ENCODE results near the gene GLYR1. TPM values are rescaled to one million over a fixed set of nuclear protein-coding genes. Genes with fewer than 3 reads are reported as not detected.

The GLYR1 gene
- total and polyA plus RNA-seq, 9 of the 15 experiments (the other 6 are each of a cell fraction or from before 2014, with no cell fraction given): 6.7 to 99.2 (median 60.2) TPM

DNA sequence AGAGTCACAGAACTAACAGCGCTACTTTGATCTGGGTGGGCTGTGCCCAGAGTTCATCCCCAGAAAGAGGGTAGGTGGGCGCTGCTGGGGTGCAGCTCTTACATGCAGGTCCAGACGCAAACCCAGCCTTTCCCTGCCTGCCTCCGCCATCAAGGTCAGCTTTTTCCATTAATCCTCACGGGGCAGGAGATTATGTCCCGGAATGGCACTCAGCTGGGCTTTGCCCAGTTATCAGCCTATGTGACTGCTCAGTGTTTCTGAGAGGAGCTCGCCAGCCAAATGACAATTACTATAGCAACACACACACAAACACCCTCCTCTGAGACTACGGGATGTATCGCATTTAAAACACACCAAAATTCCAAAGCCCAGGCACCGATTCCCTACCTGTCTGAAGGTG lies 20.1 kb downstream of the GLYR1 start (continued):
- TF ChIP-seq, protein P1, sequence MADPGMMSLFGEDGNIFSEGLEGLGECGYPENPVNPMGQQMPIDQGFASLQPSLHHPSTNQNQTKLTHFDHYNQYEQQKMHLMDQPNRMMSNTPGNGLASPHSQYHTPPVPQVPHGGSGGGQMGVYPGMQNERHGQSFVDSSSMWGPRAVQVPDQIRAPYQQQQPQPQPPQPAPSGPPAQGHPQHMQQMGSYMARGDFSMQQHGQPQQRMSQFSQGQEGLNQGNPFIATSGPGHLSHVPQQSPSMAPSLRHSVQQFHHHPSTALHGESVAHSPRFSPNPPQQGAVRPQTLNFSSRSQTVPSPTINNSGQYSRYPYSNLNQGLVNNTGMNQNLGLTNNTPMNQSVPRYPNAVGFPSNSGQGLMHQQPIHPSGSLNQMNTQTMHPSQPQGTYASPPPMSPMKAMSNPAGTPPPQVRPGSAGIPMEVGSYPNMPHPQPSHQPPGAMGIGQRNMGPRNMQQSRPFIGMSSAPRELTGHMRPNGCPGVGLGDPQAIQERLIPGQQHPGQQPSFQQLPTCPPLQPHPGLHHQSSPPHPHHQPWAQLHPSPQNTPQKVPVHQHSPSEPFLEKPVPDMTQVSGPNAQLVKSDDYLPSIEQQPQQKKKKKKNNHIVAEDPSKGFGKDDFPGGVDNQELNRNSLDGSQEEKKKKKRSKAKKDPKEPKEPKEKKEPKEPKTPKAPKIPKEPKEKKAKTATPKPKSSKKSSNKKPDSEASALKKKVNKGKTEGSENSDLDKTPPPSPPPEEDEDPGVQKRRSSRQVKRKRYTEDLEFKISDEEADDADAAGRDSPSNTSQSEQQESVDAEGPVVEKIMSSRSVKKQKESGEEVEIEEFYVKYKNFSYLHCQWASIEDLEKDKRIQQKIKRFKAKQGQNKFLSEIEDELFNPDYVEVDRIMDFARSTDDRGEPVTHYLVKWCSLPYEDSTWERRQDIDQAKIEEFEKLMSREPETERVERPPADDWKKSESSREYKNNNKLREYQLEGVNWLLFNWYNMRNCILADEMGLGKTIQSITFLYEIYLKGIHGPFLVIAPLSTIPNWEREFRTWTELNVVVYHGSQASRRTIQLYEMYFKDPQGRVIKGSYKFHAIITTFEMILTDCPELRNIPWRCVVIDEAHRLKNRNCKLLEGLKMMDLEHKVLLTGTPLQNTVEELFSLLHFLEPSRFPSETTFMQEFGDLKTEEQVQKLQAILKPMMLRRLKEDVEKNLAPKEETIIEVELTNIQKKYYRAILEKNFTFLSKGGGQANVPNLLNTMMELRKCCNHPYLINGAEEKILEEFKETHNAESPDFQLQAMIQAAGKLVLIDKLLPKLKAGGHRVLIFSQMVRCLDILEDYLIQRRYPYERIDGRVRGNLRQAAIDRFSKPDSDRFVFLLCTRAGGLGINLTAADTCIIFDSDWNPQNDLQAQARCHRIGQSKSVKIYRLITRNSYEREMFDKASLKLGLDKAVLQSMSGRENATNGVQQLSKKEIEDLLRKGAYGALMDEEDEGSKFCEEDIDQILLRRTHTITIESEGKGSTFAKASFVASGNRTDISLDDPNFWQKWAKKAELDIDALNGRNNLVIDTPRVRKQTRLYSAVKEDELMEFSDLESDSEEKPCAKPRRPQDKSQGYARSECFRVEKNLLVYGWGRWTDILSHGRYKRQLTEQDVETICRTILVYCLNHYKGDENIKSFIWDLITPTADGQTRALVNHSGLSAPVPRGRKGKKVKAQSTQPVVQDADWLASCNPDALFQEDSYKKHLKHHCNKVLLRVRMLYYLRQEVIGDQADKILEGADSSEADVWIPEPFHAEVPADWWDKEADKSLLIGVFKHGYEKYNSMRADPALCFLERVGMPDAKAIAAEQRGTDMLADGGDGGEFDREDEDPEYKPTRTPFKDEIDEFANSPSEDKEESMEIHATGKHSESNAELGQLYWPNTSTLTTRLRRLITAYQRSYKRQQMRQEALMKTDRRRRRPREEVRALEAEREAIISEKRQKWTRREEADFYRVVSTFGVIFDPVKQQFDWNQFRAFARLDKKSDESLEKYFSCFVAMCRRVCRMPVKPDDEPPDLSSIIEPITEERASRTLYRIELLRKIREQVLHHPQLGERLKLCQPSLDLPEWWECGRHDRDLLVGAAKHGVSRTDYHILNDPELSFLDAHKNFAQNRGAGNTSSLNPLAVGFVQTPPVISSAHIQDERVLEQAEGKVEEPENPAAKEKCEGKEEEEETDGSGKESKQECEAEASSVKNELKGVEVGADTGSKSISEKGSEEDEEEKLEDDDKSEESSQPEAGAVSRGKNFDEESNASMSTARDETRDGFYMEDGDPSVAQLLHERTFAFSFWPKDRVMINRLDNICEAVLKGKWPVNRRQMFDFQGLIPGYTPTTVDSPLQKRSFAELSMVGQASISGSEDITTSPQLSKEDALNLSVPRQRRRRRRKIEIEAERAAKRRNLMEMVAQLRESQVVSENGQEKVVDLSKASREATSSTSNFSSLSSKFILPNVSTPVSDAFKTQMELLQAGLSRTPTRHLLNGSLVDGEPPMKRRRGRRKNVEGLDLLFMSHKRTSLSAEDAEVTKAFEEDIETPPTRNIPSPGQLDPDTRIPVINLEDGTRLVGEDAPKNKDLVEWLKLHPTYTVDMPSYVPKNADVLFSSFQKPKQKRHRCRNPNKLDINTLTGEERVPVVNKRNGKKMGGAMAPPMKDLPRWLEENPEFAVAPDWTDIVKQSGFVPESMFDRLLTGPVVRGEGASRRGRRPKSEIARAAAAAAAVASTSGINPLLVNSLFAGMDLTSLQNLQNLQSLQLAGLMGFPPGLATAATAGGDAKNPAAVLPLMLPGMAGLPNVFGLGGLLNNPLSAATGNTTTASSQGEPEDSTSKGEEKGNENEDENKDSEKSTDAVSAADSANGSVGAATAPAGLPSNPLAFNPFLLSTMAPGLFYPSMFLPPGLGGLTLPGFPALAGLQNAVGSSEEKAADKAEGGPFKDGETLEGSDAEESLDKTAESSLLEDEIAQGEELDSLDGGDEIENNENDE (IDR thresholded peaks at IDR 0.05; ENCODE audit: low read depth, low read length): no peak

Measured in K562 (cell line).